H1 (cell line): Measurements from ENCODE around the gene ZNF747.

Source experiments
- CBX8 ChIP-seq: fragments of 300-800, 300-1000 bp; sonication (generic); IDR thresholded peaks from 2 replicates; pipeline ENCODE4 v1.7.1; 2016; ENCODE audit warnings: low read depth, low read length, borderline replicate concordance
- CTCF ChIP-seq, 3 experiments: IDR thresholded peaks; 1 replicate in 2 of 3; 2 replicates in 1 of 3; pipeline versions ENCODE4 v1.5.1 to v1.6.1; 2011; ENCODE audit warnings: low read length in 3 of 3, mild to moderate bottlenecking in 3 of 3, inconsistent platforms in 2 of 3, low read depth in 1 of 3, moderate library complexity in 1 of 3; ENCODE audit not compliant: insufficient read depth in 1 of 3; ENCODE audit errors: control extremely low read depth in 1 of 3
- HDAC6 ChIP-seq: IDR thresholded peaks from one replicate; pipeline ENCODE4 v1.7.1; 2012; ENCODE audit warnings: low read depth, mild to moderate bottlenecking, inconsistent platforms, low read length, moderate library complexity
- JUN ChIP-seq: IDR thresholded peaks from 2 replicates; pipeline ENCODE4 v1.6.1; 2011; ENCODE audit warnings: low read depth, mild to moderate bottlenecking, improper control_type of control experiment, low read length
- JUND ChIP-seq: IDR thresholded peaks from 2 replicates; pipeline ENCODE4 v1.6.1; 2011; ENCODE audit warnings: mild to moderate bottlenecking, improper control_type of control experiment, low read length
- MAX ChIP-seq: IDR thresholded peaks from 2 replicates; pipeline ENCODE4 v1.6.1; 2012; ENCODE audit warnings: inconsistent platforms
- POLR2A ChIP-seq, 2 experiments: IDR thresholded peaks; 1 replicate in 1 of 2; 2 replicates in 1 of 2; pipeline ENCODE4 v1.6.1; 2011; ENCODE audit warnings: low read depth in 2 of 2, low read length in 2 of 2, mild to moderate bottlenecking in 2 of 2; ENCODE audit errors: control extremely low read depth in 1 of 2
- RXRA ChIP-seq: IDR thresholded peaks from 2 replicates; pipeline ENCODE4 v1.6.1; 2011; ENCODE audit warnings: low read depth, mild to moderate bottlenecking, low read length, moderate library complexity; ENCODE audit not compliant: insufficient read depth
- SIN3A ChIP-seq, 2 experiments: IDR thresholded peaks in 1 of 2; conservative IDR thresholded peaks in 1 of 2; 2 replicates each; pipeline ENCODE4 v1.6.1; 2011 to 2012; ENCODE audit warnings: low read length in 2 of 2, improper control_type of control experiment in 1 of 2, low read depth in 1 of 2, mild to moderate bottlenecking in 1 of 2
- SIRT6 ChIP-seq: IDR thresholded peaks from one replicate; pipeline ENCODE4 v1.7.1; 2012; ENCODE audit warnings: low read length, inconsistent platforms
- SRF ChIP-seq: IDR thresholded peaks from 2 replicates; pipeline ENCODE4 v1.6.1; 2011; ENCODE audit warnings: mild to moderate bottlenecking, low read depth, low read length, moderate library complexity
- TCF12 ChIP-seq: IDR thresholded peaks from 2 replicates; pipeline ENCODE4 v1.6.1; 2011; ENCODE audit warnings: low read depth, mild to moderate bottlenecking, low read length
- TEAD4 ChIP-seq: IDR thresholded peaks from 2 replicates; pipeline ENCODE4 v1.6.1; 2012; ENCODE audit warnings: low read depth, low read length, inconsistent platforms, mixed read lengths

- no peak for TF ChIP-seq TEAD4
- TF ChIP-seq HDAC6, result no peak
- TF ChIP-seq CTCF (IDR thresholded peaks at IDR 0.05; ENCODE audit: control extremely low read depth in 1 of 3, insufficient read depth in 1 of 3, low read depth in 1 of 3, low read length in 3 of 3), result no peak
- no peak for TF ChIP-seq TCF12
- no peak for TF ChIP-seq JUND
- TF ChIP-seq RXRA, result no peak
- TF ChIP-seq POLR2A (IDR thresholded peaks at IDR 0.05; ENCODE audit: control extremely low read depth in 1 of 2, low read depth in 2 of 2, low read length in 2 of 2), result no peak
- TF ChIP-seq SIRT6, result no peak
- TF ChIP-seq SRF, result no peak
- TF ChIP-seq CBX8, result no peak
- TF ChIP-seq JUN, result no peak
- no peak for TF ChIP-seq MAX
- no peak for TF ChIP-seq SIN3A (conservative IDR thresholded peaks at IDR 0.05 in 1 of 2, IDR thresholded peaks at IDR 0.05 in 1 of 2; ENCODE audit: low read depth in 1 of 2, low read length in 2 of 2)
These were observed 13.2 kb downstream of the ZNF747 start for GRCh38 chr16:30521476-30521872.
